H1 (cell line): Measurements from ENCODE around the gene TUBAL3. TPM values are rescaled to one million over a fixed set of nuclear protein-coding genes. Genes with fewer than 3 reads are reported as not detected.

Experiments
- EGR1 ChIP-seq: IDR thresholded peaks from 2 replicates; pipeline ENCODE4 v1.6.1; 2011; ENCODE audit warnings: low read depth, low read length, borderline replicate concordance
- POU5F1 ChIP-seq: IDR thresholded peaks from 2 replicates; pipeline ENCODE4 v1.6.1; 2011; ENCODE audit warnings: low read depth, mild to moderate bottlenecking, low read length, moderate library complexity
- TAF7 ChIP-seq: optimal IDR thresholded peaks from 2 replicates; pipeline ENCODE3; 2011; ENCODE audit warnings: low read depth, mild to moderate bottlenecking, inconsistent platforms, low read length, moderate library complexity, borderline replicate concordance
- polyA plus RNA-seq, 7 experiments: library from polyadenylated mRNA; depleted of rRNA in 3 of 7; stranded (reverse) in 5 of 7; unstranded in 2 of 7; fragments of >200 nt in 5 of 7; fragments of 200-250 nt in 2 of 7; gene quantifications; 1 replicate in 5 of 7; 2 replicates in 1 of 7; 4 replicates in 1 of 7; pipeline versions ENCODE4 v1.2.1 to v1.2.3, GENCODE V29; 2011 to 2013; ENCODE audit warnings: missing spikeins in 2 of 7, mixed read lengths in 2 of 7
- total RNA-seq: library from RNA; stranded (reverse); fragmentation: NEBNext Ultra II Directional; extraction: Animal tissue kit (Norgen Biotek cat#: 25700); gene quantifications from 2 replicates; pipeline ENCODE4 v1.2.1, GENCODE V29; 2021

Gene TUBAL3
- total and polyA plus RNA-seq, 2 of the 8 experiments (the other 6 are each of a cell fraction or from before 2014, with no cell fraction given) = 0.17 TPM; not detected in 1

DNA sequence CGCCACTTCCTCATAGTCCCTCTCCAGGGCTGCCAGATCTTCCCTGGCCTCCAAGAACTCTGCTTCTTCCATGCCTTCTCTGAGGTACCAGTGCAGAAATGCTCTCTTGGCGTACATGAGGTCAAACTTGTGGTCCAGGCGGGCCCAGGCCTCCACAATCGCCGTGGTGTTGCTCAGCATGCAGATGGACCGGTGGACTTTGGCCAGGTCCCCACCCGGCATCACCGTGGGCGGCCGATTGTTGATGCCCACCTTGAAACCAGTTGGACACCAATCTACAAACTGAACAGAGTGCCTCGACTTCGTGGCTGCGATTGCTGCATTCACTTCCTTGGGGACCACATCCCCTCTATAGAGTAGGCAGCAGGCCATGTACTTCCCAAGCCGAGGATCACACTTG is 11.1 kb downstream of the TUBAL3 start (continued):
- TF ChIP-seq POU5F1 = no peak
- TF ChIP-seq TAF7 = no peak
- no peak for TF ChIP-seq EGR1
